WI38 (cell line): ENCODE data around the gene SLC39A8.
A peak's percentile ranks its signal among the peaks of the same experiment; 100 is the strongest.
"Not testable (repeated sequence)": the region's sequence is repeated elsewhere in the genome, so short reads cannot be mapped to it uniquely, and the experiment has no call there.

Source experiments
- H3K4me3 ChIP-seq: 2 replicates; pipeline ENCODE4 v1.5.1; 2011; ENCODE audit warnings: low read depth, mild to moderate bottlenecking, control low read depth, low read length
- CTCF ChIP-seq: IDR thresholded peaks from 2 replicates; pipeline ENCODE4 v1.5.1; 2012; ENCODE audit warnings: low read depth, mild to moderate bottlenecking, control low read depth, low read length

The SLC39A8 gene

GRCh38 chr4:102281171-102281839 lies 64.0 kb downstream of the SLC39A8 start:
- no peak for TF ChIP-seq CTCF
- no peak overlapping the region for H3K4me3 ChIP-seq

GRCh38 chr4:102273317-102273716 lies 72.0 kb downstream of the SLC39A8 start:
- H3K4me3 ChIP-seq = not testable (repeated sequence)

GRCh38 chr4:102272318-102272717 lies 73.0 kb downstream of the SLC39A8 start:
- no peak overlapping the region for H3K4me3 ChIP-seq
- TF ChIP-seq CTCF = no peak

- no peak overlapping the region for H3K4me3 ChIP-seq
- TF ChIP-seq CTCF = no peak
These were observed 76.9 kb downstream of the SLC39A8 start for GRCh38 chr4:102268355-102268754.

GRCh38 chr4:102263024-102263787 lies 82.1 kb downstream of the SLC39A8 start:
- H3K4me3 ChIP-seq = no peak overlapping the region
- peak; percentile 26; the same call in 1 of the 2 replicates for TF ChIP-seq CTCF

- H3K4me3 ChIP-seq = no peak overlapping the region
These were observed 85.6 kb downstream of the SLC39A8 start for GRCh38 chr4:102259702-102260101.

GRCh38 chr4:102259081-102259480 lies 86.2 kb downstream of the SLC39A8 start:
- no peak for TF ChIP-seq CTCF
- no peak overlapping the region for H3K4me3 ChIP-seq

More at GRCh38 chr4:102259702-102260101, 85.6 kb downstream of the SLC39A8 start:
- TF ChIP-seq CTCF = no peak
